ENCODE results near the gene PNP. TPM values are rescaled to one million over a fixed set of nuclear protein-coding genes. Genes with fewer than 3 reads are reported as not detected.

The PNP gene
- total and polyA plus RNA-seq, 7 donors = 5.5 to 121 (median 32.3) TPM

DNA sequence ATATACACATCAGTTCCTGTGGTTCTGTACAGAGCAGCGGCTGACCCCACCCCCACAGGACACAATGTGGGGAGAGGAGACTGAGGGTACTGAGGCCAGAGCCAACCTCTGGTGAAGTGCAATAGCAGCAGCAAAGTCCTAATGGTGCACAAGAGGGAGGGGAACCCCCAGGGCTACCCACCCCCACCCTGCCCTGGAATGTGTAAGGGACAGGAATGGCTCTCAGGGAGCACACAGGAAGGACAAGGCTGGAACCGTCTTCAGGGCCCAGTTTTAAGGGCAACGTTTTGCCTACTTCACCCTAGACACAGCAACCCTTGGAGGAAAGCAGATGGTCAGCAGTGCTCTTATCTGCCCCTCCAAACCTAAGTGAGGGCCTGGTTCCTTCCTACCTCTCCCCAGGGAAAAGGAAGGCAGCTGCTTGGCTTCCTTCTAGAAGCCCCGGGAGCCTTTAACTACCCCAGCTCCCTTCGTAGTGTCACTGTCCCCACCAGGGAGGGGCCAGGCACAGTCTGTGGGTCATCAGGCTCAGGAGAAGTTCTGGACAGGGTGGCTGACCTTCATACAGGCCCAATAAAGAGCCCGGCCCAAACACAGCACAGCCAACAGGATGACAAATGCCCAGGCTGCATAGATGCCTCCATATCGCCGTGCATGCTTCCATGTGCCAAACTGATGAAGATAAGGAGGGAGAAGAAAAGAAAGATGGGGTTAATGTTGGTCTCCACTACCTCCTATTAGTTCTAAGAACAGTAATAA lies 11.0 kb upstream of the PNP start:
- no peaks in the 10 kb centered on the region for H3K27me3 ChIP-seq
- intact Hi-C loops (cut with DNase I) = loop anchor here (5.0 kb wide), 1 partner anchor 131 kb away; no protein-coding TSS in a partner anchor
- H3K4me3 ChIP-seq = no peak overlapping the region
- no peak for TF ChIP-seq EP300 (IDR thresholded peaks at IDR 0.05)
- TF ChIP-seq POLR2A (IDR thresholded peaks at IDR 0.05) = no peak
- TF ChIP-seq, protein P1, sequence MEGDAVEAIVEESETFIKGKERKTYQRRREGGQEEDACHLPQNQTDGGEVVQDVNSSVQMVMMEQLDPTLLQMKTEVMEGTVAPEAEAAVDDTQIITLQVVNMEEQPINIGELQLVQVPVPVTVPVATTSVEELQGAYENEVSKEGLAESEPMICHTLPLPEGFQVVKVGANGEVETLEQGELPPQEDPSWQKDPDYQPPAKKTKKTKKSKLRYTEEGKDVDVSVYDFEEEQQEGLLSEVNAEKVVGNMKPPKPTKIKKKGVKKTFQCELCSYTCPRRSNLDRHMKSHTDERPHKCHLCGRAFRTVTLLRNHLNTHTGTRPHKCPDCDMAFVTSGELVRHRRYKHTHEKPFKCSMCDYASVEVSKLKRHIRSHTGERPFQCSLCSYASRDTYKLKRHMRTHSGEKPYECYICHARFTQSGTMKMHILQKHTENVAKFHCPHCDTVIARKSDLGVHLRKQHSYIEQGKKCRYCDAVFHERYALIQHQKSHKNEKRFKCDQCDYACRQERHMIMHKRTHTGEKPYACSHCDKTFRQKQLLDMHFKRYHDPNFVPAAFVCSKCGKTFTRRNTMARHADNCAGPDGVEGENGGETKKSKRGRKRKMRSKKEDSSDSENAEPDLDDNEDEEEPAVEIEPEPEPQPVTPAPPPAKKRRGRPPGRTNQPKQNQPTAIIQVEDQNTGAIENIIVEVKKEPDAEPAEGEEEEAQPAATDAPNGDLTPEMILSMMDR (IDR thresholded peaks at IDR 0.05) = no peak
- TF ChIP-seq POLR2AphosphoS5 (IDR thresholded peaks at IDR 0.05) = no peak
- peaks cover 0 to 46% (median 35%) of the 10 kb centered on the region in 4 donors for H3K4me1 ChIP-seq
- 65 to 70% methylated on average over 8 of the region's 8 CpGs for WGBS, 2 donors
- H3K27ac ChIP-seq = peak overlapping the region in 1 of 4 donors; percentile 16
- H3K36me3 ChIP-seq = peaks cover 28 to 38% (median 32%) of the 10 kb centered on the region in 4 donors
- DNase-seq = no peak
- H3K9me3 ChIP-seq = no peaks in the 10 kb centered on the region

DNA sequence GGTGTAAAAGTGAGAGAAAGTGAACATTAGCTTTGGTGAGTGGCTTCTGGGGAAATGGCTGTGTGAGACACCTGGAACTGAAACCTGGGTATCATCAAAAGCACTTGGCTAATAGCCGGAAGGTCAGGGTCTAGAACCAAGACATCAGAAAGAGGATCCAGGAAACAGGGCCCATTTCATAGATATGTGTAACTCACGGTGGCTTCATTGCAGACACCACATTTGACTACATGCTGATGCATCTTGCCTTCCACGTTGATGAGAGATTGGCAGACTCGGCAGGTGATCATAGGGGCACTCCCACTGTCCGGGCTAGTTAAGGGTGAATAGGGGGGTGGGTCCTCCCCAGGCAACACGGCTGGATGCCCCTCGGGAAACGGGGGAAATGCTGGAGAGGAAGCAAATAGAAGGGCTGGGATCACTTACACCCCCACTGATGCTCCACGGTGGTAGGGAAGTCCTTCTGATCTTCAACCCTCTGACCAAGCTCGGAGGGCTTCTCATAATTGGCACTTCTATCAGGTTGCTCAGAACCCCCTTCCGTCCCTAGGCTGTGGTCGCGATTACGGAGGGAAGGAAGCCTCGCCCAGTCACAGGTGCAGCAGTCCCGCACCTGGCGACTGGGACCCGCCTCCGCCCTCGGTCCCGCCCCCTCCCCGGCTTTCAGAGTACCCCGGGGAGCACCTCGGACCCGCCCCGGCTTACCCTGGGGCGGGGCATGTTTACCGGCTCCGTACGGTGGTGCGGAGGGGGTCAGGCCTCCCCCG lies 8.6 kb upstream of the PNP start:
- H3K9me3 ChIP-seq = no peaks in the 10 kb centered on the region
- H3K27ac ChIP-seq = peak overlapping the region; percentile 97 to 99 (median 99)
- peak overlapping the region; percentile 91 to 99 (median 96) for H3K4me3 ChIP-seq
- TF ChIP-seq, protein P1 (IDR thresholded peaks at IDR 0.05) = no peak
- TF ChIP-seq POLR2A (IDR thresholded peaks at IDR 0.05) = no peak
- TF ChIP-seq EP300 (IDR thresholded peaks at IDR 0.05) = no peak
- TF ChIP-seq POLR2AphosphoS5 (IDR thresholded peaks at IDR 0.05) = no peak
- peak; percentile 76 for DNase-seq
- peaks cover 28 to 38% (median 32%) of the 10 kb centered on the region in 4 donors for H3K36me3 ChIP-seq
- WGBS, 2 donors = 2 to 3% methylated on average over 32 of the region's 32 CpGs
- H3K27me3 ChIP-seq = no peaks in the 10 kb centered on the region
- peaks cover 0 to 34% (median 23%) of the 10 kb centered on the region in 4 donors for H3K4me1 ChIP-seq
- intact Hi-C loops (cut with DNase I) = loop anchor here (2.0 kb wide), 1 partner anchor 224 kb away; the partner anchor contains the start of gene RNASE4

DNA sequence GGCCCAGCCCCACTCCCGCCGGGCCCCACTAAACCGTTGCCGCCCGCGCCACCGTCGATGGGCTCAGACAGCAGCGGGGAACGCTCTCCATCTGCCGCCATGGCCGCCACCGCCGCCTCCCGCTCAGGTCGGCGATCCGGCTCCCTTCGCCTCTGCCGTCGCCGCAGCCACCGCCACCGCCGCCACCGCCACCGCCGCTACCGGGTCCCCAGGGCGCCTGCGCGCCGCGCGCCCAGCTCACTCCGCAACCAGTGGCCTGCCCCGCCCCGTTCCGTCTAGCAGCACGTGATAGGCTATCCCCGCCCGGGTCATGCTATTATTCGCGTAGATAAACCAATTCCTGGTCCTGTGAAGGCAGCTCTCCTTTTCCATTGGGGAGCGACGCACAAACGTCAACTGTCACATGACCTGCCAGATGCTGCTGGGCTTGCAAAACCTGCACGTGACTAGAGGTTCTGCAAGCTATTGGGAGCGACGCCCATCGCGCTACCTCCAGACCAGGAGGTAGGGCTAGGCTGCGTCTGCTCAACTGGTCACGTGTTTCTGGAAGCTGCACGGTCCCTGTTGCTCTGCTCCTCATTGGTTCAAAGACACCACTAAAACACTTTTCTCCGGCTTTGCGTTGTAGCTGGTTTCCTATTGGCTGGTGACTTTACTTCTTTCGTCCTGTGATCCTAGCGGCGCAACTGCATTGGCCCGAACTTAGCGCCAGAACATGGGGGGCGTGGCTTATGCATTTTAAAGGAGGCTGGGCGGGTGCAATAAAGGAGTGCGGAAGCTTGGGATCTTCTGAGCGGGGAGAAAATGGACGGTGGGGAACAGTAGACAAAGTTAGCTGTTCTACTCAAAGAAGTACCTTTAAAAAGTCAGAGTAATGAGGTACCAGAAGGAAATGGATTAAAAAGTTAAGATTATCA lies 7.7 kb upstream of the PNP start, which contains the start of gene PIP4P1:
TSS of gene PIP4P1 (minus strand) at position 210 of the 917 bp plus-strand sequence. CDS start at position 101, 109 bp downstream.
- intact Hi-C loops (cut with DNase I) = loop anchor here (2.0 kb wide), 1 partner anchor 223 kb away; the partner anchor contains the start of gene RNASE4
- H3K4me1 ChIP-seq = peaks cover 0 to 26% (median 16%) of the 10 kb centered on the region in 4 donors
- peak within 1 kb of the TSS; percentile 97 to 99 (median 99) for H3K27ac ChIP-seq
- DNase-seq = peak; percentile 100
- peak within 1 kb of the TSS; percentile 91 to 99 (median 96) for H3K4me3 ChIP-seq
- peaks cover 27 to 34% (median 31%) of the 10 kb centered on the region in 4 donors for H3K36me3 ChIP-seq
- peak in 2 of 4 donors; percentile 76 to 94 for TF ChIP-seq EP300 (IDR thresholded peaks at IDR 0.05)
- peak; percentile 46 to 71 for TF ChIP-seq POLR2A (IDR thresholded peaks at IDR 0.05)
- TF ChIP-seq POLR2AphosphoS5 (IDR thresholded peaks at IDR 0.05) = peak; percentile 60 to 94 (median 84)
- TF ChIP-seq, protein P1 (IDR thresholded peaks at IDR 0.05) = no peak
- H3K27me3 ChIP-seq = no peaks in the 10 kb centered on the region
- no peaks in the 10 kb centered on the region for H3K9me3 ChIP-seq
- 0 to 1% methylated on average over 67 of the region's 67 CpGs for WGBS, 2 donors

DNA sequence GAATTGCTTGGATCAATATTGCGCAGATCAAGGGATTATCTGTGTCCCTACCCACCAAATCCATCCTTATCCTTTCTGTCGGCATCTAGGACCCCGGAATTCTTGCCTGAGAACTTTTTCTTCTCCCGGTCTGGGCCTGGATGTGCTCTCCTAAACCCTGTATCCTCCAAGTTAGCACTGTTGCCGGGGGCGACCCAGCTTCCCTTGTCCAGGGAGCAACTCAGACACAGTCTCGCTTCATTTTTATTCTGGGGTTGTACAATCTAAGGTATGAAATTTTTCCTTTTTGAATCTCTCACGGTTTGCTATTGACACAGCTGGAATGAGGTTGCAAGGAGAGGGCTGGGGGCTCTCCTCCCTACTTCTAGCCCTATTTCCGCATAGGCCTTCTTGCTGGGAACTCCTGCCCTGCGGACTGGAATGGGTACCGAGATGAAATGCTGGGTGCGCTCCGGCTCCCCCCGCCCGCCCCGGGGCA lies 403 bp upstream of the PNP start:
- Histone ChIP-seq H3K9me3 (no peaks in the 10 kb centered on the region), H3K27me3 (no peaks in the 10 kb centered on the region), H3K4me1 (peaks cover 0 to 19% (median 18%) of the 10 kb centered on the region in 4 donors), H3K4me3 (peak overlapping the region; percentile 52 to 81 (median 74)), H3K36me3 (peaks cover 0 to 4% (median 0%) of the 10 kb centered on the region in 4 donors), H3K27ac (peak overlapping the region; percentile 84 to 91 (median 89))
- no peak for DNase-seq
- TF ChIP-seq EP300 (IDR thresholded peaks at IDR 0.05) (no peak), POLR2A (IDR thresholded peaks at IDR 0.05) (no peak), POLR2AphosphoS5 (IDR thresholded peaks at IDR 0.05) (no peak)
- TF ChIP-seq, protein P1 (IDR thresholded peaks at IDR 0.05) = no peak
- intact Hi-C loops (cut with DNase I) = loop anchor here (2.0 kb wide), 1 partner anchor 144 kb away; no protein-coding TSS in a partner anchor
- WGBS, 2 donors = 24 to 32% methylated on average over 16 of the region's 16 CpGs
